ENCODE data around the gene RDX. TPM values are rescaled to one million over a fixed set of nuclear protein-coding genes. Genes with fewer than 3 reads are reported as not detected.
A peak's percentile ranks its signal among the peaks of the same experiment; 100 is the strongest.

The RDX gene
- 19.6 TPM for polyA plus RNA-seq

DNA sequence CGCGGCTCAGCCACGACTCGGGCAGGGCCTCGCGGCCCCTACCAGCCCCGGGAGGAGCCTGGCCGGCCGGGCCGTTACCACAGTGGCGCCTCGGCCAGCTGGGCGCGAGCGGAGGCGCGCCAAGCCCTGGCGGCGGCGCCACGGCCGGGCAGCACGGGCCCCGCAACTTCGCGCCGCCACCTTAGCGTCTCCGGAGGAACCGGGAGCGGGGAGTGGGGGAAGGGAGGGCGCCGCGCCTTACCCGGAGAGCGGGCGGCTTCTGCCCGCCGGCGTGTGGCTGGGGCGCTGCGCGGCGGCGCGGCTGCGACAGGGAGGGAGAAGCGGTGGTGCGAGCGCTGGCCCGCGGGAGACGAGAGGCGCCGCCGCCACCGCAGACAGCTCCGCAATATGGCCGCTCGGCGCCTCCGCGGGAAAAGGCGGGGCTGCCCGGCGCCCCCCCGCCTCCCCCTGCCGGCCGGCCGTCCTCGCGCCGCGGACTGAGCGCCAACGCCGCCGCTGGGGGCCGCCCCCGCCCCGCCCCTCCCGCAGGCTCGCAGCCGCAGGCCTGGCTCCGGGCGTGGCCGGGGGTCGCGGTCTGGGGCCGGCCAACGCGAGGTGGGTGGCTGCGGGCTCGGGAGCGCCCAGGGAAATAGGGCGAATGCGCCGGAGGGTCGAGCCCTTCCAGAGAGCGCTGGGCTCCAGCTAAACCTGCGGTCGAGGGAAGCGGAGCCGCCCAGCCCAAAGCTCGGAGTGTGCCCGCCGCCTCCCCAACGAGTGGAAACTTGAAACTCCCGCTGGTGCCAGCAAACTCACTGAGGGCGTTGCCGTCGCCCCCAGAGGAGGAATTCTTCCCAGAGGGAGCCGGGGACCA lies at the start of gene RDX:
TSS of gene RDX (minus strand) at position 389 of the 850 bp plus-strand sequence. CDS start 16,922 bp downstream, outside the sequence.
- H3K4me1 Mint-ChIP-seq, result peaks cover 18 to 30% (median 24%) of the 10 kb centered on the region in 3 donors
- peaks cover 1% of the 10 kb centered on the region for H3K36me3 Mint-ChIP-seq
- peak within 1 kb of the TSS; percentile 64 to 93 (median 78) for H3K27ac Mint-ChIP-seq
- H3K4me3 Mint-ChIP-seq, result peak within 1 kb of the TSS; percentile 82 to 97 (median 95)
- no peaks in the 10 kb centered on the region for H3K27me3 Mint-ChIP-seq
- H3K9me3 Mint-ChIP-seq, result peaks cover 0 to 3% (median 0%) of the 10 kb centered on the region in 3 donors

DNA sequence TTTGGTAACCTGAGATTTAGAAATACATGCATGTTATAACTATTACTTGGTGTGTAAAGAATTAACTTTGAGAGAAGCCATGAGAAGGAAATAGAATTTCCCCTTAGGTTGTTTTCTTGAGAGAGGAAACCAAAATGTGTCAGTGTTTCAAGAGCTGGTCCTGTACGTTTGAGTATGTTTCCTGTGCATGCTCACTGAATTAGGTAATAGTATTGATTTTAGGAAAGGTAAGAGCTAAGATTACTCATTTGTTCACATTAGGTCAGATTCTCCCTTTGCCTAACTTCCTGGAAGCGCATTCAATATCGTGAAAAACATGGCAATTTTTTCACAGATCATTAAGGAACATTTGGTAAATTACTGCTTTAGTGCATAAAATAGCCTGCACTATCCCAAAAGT lies 49.3 kb upstream of the RDX start:
- H3K4me3 Mint-ChIP-seq, result no peak overlapping the region

DNA sequence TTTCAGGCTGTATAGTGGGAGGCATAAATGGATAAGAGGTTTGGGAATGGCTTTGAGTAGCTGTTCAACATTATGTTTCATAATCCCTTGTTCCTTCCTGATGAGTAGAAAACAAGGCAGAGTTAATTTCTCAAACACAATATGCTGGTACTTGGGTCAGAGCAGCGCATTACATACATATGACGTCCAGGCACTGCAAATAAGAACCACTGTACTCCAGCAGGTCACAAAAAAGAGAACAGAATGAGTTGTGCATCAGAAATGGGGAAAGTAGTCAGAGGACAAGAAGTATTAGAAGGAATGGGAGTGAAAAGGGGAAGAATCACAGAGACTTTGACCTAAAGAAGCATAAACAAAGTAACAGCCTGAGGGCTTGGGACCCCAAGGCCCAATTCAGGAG lies 44.0 kb upstream of the RDX start:
- Mint-ChIP-seq H3K27ac (no peak overlapping the region), H3K4me3 (no peak overlapping the region), H3K27me3 (peaks cover 3% of the 10 kb centered on the region), H3K4me1 (peaks cover 5 to 6% (median 5%) of the 10 kb centered on the region in 3 donors), H3K36me3 (peaks cover 5% of the 10 kb centered on the region), H3K9me3 (peaks cover 0 to 3% (median 0%) of the 10 kb centered on the region in 3 donors)

More for the DNA sequence above, 49.3 kb upstream of the RDX start:
- peaks cover 0 to 3% (median 0%) of the 10 kb centered on the region in 3 donors for H3K9me3 Mint-ChIP-seq
- no peak overlapping the region for H3K27ac Mint-ChIP-seq
- peaks cover 17 to 24% (median 21%) of the 10 kb centered on the region in 3 donors for H3K4me1 Mint-ChIP-seq
- peaks cover 4% of the 10 kb centered on the region for H3K36me3 Mint-ChIP-seq
- H3K27me3 Mint-ChIP-seq, result peaks cover 3% of the 10 kb centered on the region

DNA sequence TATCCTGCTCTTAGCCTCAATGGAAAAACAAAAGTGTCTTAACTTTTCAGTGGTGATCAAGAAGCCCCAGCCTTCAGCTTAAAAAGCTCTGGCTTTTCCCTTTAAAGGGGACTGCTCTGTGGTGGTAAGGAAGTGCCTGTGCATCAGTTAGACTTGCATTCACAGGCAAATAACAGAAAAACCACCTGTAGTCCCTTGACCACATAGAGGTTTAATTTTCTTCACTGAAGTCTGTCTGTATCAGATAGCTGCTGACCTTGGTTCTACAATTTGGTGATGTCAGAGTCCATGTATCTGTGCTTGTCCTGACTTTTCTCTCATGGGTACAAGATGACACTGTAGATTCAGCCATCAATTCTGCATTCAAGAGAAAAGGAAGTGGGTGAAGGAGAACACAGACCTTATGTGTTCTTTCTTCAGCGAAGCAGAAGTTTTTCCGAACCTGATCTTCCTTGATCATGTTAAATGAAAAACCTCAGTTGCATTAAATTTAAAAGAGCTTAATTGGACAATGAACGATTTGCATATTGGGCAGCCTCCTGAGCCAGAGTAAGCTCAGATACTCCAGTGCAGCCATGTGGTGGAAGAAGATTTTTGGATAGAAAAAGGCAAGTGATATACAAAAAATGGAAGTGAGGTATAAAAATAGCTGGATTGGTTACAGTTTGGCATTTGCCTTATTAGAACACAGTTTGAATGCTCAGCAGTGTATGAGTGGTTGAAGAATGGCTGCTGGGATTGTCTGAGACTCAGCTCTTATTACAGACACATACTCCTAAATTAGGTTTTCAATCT lies 43.2 kb upstream of the RDX start:
- Mint-ChIP-seq H3K9me3 (peaks cover 0 to 3% (median 0%) of the 10 kb centered on the region in 3 donors), H3K4me1 (peaks cover 3 to 6% (median 5%) of the 10 kb centered on the region in 3 donors), H3K4me3 (peak overlapping the region in 2 of 4 donors; percentile 19 to 46), H3K36me3 (peaks cover 5% of the 10 kb centered on the region), H3K27ac (no peak overlapping the region), H3K27me3 (peaks cover 3% of the 10 kb centered on the region)

DNA sequence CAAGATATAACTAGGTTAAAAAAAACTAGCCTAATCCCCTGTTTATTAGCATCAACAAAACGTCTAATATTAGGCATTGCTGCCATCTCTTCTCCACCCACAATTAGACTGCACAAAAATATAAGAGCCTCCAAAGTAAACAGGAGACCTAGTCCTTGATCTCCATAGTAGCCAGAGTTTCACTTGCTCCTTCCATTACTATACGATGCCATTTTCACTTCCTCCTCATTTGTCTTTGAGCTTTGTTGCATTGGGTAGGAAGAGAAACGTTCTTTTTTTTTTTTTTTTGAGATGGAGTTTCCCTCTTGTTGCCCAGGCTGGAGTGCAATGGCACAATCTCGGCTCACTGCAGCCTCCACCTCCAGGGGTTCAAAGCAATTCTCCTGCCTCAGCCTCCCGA lies 42.3 kb upstream of the RDX start:
- Mint-ChIP-seq H3K4me1 (peaks cover 3 to 6% (median 5%) of the 10 kb centered on the region in 3 donors), H3K9me3 (peaks cover 0 to 3% (median 0%) of the 10 kb centered on the region in 3 donors), H3K27ac (no peak overlapping the region), H3K4me3 (no peak overlapping the region), H3K27me3 (no peaks in the 10 kb centered on the region), H3K36me3 (peaks cover 5% of the 10 kb centered on the region)

DNA sequence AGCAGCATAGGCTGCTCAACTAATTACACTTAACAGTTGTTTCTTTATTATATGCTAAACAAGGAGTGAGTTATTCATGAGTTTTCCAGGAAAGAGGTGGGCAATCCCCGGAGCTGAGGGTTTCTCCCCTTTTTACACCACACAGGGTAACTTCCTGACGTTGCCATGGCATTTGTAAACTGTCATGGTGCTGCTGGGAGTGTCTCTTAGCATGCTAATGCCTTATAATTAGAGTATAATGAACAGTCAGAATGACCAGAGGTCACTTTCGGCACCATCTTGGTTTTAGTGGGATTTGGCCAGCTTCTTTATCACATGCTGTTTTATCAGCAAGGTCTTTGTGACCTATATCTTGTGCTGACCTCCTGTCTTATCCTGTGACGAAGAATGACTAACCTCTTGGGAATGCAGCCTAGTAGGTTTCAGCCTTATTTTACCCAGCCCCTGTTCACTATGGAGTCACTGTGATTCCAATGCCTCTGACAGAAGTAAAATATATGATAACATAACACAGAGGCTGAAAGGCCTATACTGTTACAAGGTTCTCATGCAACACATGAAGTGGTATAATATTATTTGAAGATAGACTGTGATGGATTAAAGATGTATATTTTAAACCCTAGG lies 41.3 kb upstream of the RDX start:
- Mint-ChIP-seq H3K36me3 (peaks cover 5% of the 10 kb centered on the region), H3K4me1 (peaks cover 3 to 6% (median 5%) of the 10 kb centered on the region in 3 donors), H3K4me3 (no peak overlapping the region), H3K9me3 (no peaks in the 10 kb centered on the region), H3K27me3 (no peaks in the 10 kb centered on the region), H3K27ac (no peak overlapping the region)

DNA sequence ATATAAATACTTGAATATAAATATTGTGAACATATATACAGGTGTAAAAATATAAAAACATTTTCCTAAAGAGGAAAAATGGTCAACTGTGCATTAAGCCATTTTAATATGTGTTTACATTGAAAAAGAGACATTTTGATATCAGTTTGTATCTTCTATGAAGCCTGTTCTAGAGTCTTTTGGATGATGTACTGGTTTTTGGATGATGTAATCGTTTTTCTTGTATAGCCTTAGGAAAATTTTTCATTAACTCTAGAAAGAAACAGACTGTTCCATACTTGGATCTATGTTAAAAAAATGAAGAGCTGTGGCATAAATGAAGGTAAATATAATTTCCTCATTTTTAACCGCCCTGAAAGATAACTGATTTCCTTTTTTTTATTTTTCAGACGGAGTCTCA lies 39.6 kb upstream of the RDX start:
- Mint-ChIP-seq H3K36me3 (peaks cover 3% of the 10 kb centered on the region), H3K4me1 (peaks cover 3 to 6% (median 5%) of the 10 kb centered on the region in 3 donors), H3K9me3 (peaks cover 0 to under 1% (median 0%) of the 10 kb centered on the region in 3 donors), H3K4me3 (no peak overlapping the region), H3K27ac (no peak overlapping the region), H3K27me3 (no peaks in the 10 kb centered on the region)

DNA sequence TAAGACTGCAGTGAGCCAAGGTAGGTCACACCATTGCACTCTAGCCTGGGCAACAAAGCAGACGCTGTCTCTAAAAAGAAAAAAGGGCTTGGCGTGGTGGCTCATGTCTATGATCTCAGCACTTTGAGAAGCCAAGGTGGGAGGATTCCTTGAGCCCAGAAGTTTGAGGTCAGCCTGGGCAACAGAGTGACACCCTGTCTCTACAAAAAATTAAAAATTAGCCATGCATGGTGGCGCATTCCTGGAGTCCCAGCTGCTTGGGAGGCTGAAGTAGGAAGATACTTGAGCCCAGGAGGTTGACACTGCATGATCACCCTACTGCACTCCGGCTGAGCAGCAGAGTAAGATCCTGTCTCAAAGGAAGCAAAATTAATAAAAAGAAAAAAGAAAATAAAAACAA lies 38.9 kb upstream of the RDX start:
- Mint-ChIP-seq H3K36me3 (peaks cover 2% of the 10 kb centered on the region), H3K4me1 (peaks cover 3 to 10% (median 8%) of the 10 kb centered on the region in 3 donors), H3K4me3 (no peak overlapping the region), H3K9me3 (peaks cover 0 to 3% (median 2%) of the 10 kb centered on the region in 3 donors), H3K27me3 (no peaks in the 10 kb centered on the region), H3K27ac (no peak overlapping the region)

DNA sequence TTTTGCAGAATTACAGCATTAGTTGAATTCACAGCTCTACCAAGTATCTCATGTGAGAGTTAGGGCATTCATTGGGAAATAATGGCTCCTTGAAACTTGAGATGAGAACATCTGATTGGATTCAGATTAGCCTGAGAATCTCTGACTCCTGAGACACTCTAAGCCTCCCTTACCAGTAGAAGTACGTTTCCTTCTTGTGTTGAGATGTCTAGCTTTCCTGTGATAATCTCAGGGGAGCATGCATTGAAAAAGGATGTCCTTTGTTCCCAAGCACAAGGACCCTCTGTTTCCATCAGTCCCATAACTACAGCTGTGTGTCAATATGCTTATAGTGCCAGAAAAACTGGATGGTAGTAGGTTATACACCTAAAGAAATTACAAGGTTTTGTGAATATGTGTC lies 35.2 kb upstream of the RDX start:
- Mint-ChIP-seq H3K4me1 (peaks cover 14 to 17% (median 16%) of the 10 kb centered on the region in 3 donors), H3K4me3 (no peak overlapping the region), H3K27me3 (no peaks in the 10 kb centered on the region), H3K36me3 (peaks cover 2% of the 10 kb centered on the region), H3K27ac (no peak overlapping the region), H3K9me3 (peaks cover 0 to 6% (median 4%) of the 10 kb centered on the region in 3 donors)

DNA sequence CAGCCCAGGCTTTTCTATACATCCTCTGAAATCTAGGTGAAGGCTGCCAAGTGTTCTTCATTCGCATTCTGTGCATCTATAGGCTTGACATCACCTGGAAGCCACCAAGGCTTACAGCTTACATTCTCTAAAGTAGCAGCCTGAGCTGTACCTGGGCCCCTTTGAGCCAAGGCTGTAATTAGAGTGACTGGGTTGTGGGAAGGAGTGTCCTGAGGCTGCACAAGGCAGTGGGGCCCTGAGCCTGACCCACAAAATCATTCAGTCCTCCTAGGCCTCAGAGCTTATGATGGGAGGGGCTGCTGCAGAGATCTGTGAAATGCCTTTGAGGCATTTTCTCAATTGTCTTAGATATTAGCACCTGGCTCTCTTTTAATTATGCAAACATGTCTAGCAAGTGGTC lies 33.0 kb upstream of the RDX start:
- Mint-ChIP-seq H3K4me3 (peak overlapping the region; percentile 41 to 96 (median 82)), H3K4me1 (peaks cover 14 to 17% (median 16%) of the 10 kb centered on the region in 3 donors), H3K9me3 (peaks cover 0 to 6% (median 4%) of the 10 kb centered on the region in 3 donors), H3K36me3 (peaks cover 2% of the 10 kb centered on the region), H3K27me3 (no peaks in the 10 kb centered on the region), H3K27ac (peak overlapping the region in 2 of 3 donors; percentile 76 to 98)

DNA sequence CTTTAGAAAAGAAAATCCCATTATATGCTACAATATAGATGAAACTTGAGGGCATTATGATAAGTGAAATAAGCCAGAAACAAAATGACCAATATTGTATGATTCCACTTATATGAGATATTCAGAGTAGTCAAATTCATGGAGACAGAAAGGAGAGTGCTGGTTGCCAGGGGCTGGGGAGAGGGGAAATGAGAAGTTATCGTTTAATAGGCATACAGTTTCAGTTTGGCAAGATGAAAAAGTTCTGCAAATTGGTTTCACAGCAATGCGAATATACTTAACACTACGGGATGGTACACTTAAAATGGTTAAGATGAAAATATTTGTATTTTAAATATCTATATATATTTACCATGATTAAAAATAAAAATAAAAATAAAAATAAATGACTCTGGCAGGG lies 31.1 kb upstream of the RDX start:
- Mint-ChIP-seq H3K4me3 (peak overlapping the region; percentile 72 to 96 (median 90)), H3K27ac (peak overlapping the region in 1 of 3 donors; percentile 98), H3K36me3 (peaks cover 2% of the 10 kb centered on the region), H3K27me3 (no peaks in the 10 kb centered on the region), H3K4me1 (peaks cover 14 to 17% (median 16%) of the 10 kb centered on the region in 3 donors), H3K9me3 (peaks cover 0 to 6% (median 4%) of the 10 kb centered on the region in 3 donors)

DNA sequence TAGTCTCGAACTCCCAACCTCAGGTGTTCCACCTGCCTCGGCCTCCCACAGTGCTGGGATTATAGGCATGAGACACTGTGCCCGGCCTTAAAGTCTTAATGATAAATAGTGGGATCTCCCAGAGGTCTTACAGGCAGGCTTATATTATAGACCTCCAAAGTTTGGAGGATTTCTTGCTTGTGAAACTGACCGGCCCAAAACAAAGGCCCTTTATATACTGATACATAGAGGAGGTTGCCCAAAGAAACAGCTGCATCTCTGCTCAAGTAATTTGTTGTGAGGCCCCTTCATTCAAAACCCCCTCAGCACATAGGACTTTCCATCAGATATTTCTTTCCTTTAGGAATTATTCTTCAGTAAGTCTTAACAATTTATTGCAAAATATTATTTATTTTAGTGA lies 27.4 kb upstream of the RDX start:
- Mint-ChIP-seq H3K36me3 (no peaks in the 10 kb centered on the region), H3K4me3 (no peak overlapping the region), H3K9me3 (no peaks in the 10 kb centered on the region), H3K27me3 (peaks cover 5% of the 10 kb centered on the region), H3K4me1 (peaks cover 11 to 12% (median 11%) of the 10 kb centered on the region in 3 donors), H3K27ac (no peak overlapping the region)

DNA sequence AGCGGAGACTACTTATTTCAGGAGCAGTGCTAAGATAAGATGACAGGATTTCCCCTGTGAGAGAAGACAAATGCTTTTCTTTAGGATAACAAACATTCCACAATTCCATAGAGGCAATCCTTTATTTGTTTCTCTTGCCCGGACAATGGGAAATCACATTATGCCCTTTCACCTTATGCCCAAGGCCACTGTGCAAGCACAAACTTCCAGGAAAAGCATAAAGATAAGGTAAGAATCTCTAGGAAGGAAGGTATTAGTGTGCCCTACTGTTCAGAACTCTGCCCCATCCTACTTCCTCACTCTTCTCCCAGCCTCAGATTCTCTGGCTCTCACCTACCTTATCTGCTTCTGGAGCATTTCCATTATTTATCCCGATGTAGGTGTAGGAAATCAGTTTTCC lies 23.1 kb upstream of the RDX start:
- Mint-ChIP-seq H3K27ac (no peak overlapping the region), H3K36me3 (no peaks in the 10 kb centered on the region), H3K4me3 (no peak overlapping the region), H3K9me3 (no peaks in the 10 kb centered on the region), H3K4me1 (no peaks in the 10 kb centered on the region), H3K27me3 (peaks cover 5% of the 10 kb centered on the region)

DNA sequence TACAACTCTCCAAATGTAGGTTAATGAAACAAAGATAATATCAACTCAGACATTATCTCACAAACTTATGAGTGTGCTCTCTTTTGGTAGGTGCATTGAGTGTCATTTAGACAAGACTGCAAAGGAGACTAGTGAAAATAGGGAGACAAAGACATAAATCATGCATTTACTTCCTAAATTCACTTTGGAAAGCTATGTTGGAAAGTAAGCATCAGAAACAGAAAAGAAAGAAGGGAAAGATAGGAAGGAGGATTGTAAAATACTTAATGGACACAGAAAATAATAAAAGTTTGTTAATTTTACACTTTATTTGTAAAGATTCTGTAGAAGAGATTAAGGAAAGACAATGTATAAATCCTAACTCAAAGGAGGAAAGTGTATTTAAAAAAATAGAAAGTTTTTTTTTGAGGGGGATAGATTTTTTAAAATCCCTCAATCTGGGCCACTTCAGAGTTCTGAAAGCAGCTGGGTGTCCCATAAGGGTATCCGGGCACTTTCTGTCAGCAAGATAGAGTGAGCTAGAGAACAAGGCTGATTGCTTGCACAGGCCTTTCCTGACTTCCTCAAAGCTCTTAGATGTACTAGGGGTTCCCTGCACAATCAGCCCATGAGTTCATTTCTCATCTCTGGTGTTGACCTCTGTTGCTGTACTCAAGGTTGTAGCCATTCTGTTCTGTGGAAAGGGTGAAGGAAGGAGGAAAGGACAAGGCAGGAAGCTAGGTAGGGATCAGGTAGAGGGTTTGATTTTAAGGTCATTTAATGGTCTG lies 22.4 kb upstream of the RDX start:
- Mint-ChIP-seq H3K27me3 (peaks cover 5% of the 10 kb centered on the region), H3K36me3 (no peaks in the 10 kb centered on the region), H3K4me1 (no peaks in the 10 kb centered on the region), H3K27ac (no peak overlapping the region), H3K9me3 (no peaks in the 10 kb centered on the region), H3K4me3 (no peak overlapping the region)
